HepG2 (cell line): Measurements from ENCODE around the gene NDOR1. TPM values are rescaled to one million over a fixed set of nuclear protein-coding genes. Genes with fewer than 3 reads are reported as not detected.
A peak's percentile ranks its signal among the peaks of the same experiment; 100 is the strongest.

ENCODE experiments used
- ATAC-seq: fragments of 200-7000 bp; cut with Tn5 transposase; 3 replicates; pipeline ENCODE4 v1.9.1; 2020; ENCODE audit warnings: mild to moderate bottlenecking, moderate library complexity
- BruUV-seq: library from RNA; stranded (reverse); fragments of 400-500 nt; replicated peaks from 2 replicates; lab custom pipeline; 2021; lab: Mats Ljungman, UMichigan
- CTCF ChIA-PET: fragments of 300-600 bp; formaldehyde crosslinking; extraction: SDS; loops from one replicate; lab custom pipeline; 2021; ENCODE audit warnings: low total read pairs, inconsistent platforms, low intra/inter-chr PET ratio; lab: Yijun Ruan, JAX
- POLR2A ChIA-PET: fragments of 350-600 bp; sonication (Branson Sonifier 250); formaldehyde crosslinking; loops from one replicate; lab custom pipeline; 2020; ENCODE audit warnings: antibody characterized with exemption, inconsistent platforms; lab: Yijun Ruan, JAX
- DNase-seq: peaks from one replicate; pipeline ENCODE4 v3.0.0-alpha.2; 2015; ENCODE audit warnings: low spot score
- FAIRE-seq: peaks from 3 replicates; lab custom pipeline; 2011; peaks lifted over from hg19 to GRCh38; lab: Jason Lieb, UNC
- H2AFZ ChIP-seq: one replicate; pipeline ENCODE4 v1.6.1; 2011; ENCODE audit warnings: low read length, inconsistent platforms
- H3K27ac ChIP-seq: fragments of 300-600 bp; 3 replicates; pipeline ENCODE4 v1.8.0; 2011; ENCODE audit warnings: mixed run types, mild to moderate bottlenecking, mixed read lengths, low read length, inconsistent platforms; ENCODE audit not compliant: insufficient read depth; ENCODE audit errors: extremely low read length
- H3K27me3 ChIP-seq, 2 experiments: fragments of 200-600 bp in 1 of 2; 2 replicates in 1 of 2; 3 replicates in 1 of 2; pipeline versions ENCODE4 v1.6.0 to v1.8.0; 2011; ENCODE audit warnings: low read length in 2 of 2, mild to moderate bottlenecking in 2 of 2, moderate library complexity in 2 of 2, inconsistent platforms in 1 of 2; ENCODE audit not compliant: insufficient read depth in 2 of 2, control insufficient read depth in 1 of 2
- H3K36me3 ChIP-seq, 2 experiments: fragments of 200-600 bp in 1 of 2; replicated peaks in 1 of 2; 2 replicates in 1 of 2; 3 replicates in 1 of 2; pipeline versions ENCODE4 v1.5.1 to v1.8.0; 2011; ENCODE audit warnings: low read length in 2 of 2, inconsistent platforms in 1 of 2; ENCODE audit not compliant: insufficient read depth in 2 of 2, control insufficient read depth in 1 of 2
- H3K4me1 ChIP-seq: 2 replicates; pipeline ENCODE4 v1.5.1; 2012; ENCODE audit warnings: low read length, inconsistent platforms; ENCODE audit not compliant: insufficient read depth
- H3K4me2 ChIP-seq: 2 replicates; pipeline ENCODE4 v1.6.0; 2011; ENCODE audit warnings: low read depth, low read length, inconsistent platforms
- H3K4me3 ChIP-seq, 3 experiments: fragments of 200-600 bp in 1 of 3; sonication (generic), shearing (Covaris generic) in 1 of 3; replicated peaks in 1 of 3; 2 replicates each; pipeline ENCODE4 v1.5.1; 2011 to 2016; ENCODE audit warnings: low read length in 3 of 3, inconsistent platforms in 2 of 3, low read depth in 2 of 3, mild to moderate bottlenecking in 2 of 3, control low read depth in 1 of 3, mixed read lengths in 1 of 3; ENCODE audit not compliant: insufficient read depth in 1 of 3
- H3K79me2 ChIP-seq: one replicate; pipeline ENCODE4 v1.6.1; 2011; ENCODE audit warnings: low read length, inconsistent platforms; ENCODE audit not compliant: insufficient read depth
- H3K9ac ChIP-seq: 2 replicates; pipeline ENCODE4 v1.6.0; 2011; ENCODE audit warnings: mild to moderate bottlenecking, low read depth, low read length, inconsistent platforms; ENCODE audit not compliant: insufficient read depth
- H3K9me3 ChIP-seq: 2 replicates; pipeline ENCODE4 v1.5.1; 2012; ENCODE audit warnings: mild to moderate bottlenecking, low read length
- H4K20me1 ChIP-seq: 2 replicates; pipeline ENCODE4 v1.6.0; 2011; ENCODE audit warnings: inconsistent platforms, mild to moderate bottlenecking, low read length, moderate library complexity; ENCODE audit not compliant: insufficient read depth
- ARNT2 ChIP-seq: sonication (generic); formaldehyde crosslinking; IDR thresholded peaks from 2 replicates; pipeline ENCODE4 v1.8.0; 2022; ENCODE audit warnings: mild to moderate bottlenecking, low read depth, missing genetic modification reagents, moderate library complexity
- HNRNPH1 ChIP-seq: fragments of 200-400 bp; formaldehyde crosslinking; optimal IDR thresholded peaks from 2 replicates; pipeline ENCODE3; 2017; ENCODE audit warnings: mild to moderate bottlenecking, low read depth, low read length
- MEIS2 ChIP-seq: sonication (generic); formaldehyde crosslinking; IDR thresholded peaks from 2 replicates; pipeline ENCODE4 v1.9.0; 2021; ENCODE audit warnings: mild to moderate bottlenecking, missing genetic modification reagents
- MTA1 ChIP-seq: sonication (generic); formaldehyde crosslinking; IDR thresholded peaks from 2 replicates; pipeline ENCODE4 v1.4.0; 2020; ENCODE audit warnings: missing genetic modification reagents, mild to moderate bottlenecking, borderline replicate concordance
- NAIF1 ChIP-seq: sonication (generic); formaldehyde crosslinking; IDR thresholded peaks from 2 replicates; pipeline ENCODE4 v1.5.0; 2020; ENCODE audit warnings: mild to moderate bottlenecking, missing genetic modification reagents, borderline replicate concordance
- PAF1 ChIP-seq: IDR thresholded peaks from 2 replicates; pipeline ENCODE4 v1.6.1; 2016; ENCODE audit warnings: missing genetic modification reagents, missing compliant biosample characterization
- POGZ ChIP-seq: sonication (generic); formaldehyde crosslinking; IDR thresholded peaks from 2 replicates; pipeline ENCODE4 v1.4.0; 2020; ENCODE audit warnings: mild to moderate bottlenecking, missing genetic modification reagents
- REPIN1 ChIP-seq: sonication (generic); formaldehyde crosslinking; IDR thresholded peaks from 2 replicates; pipeline ENCODE4 v1.8.0; 2022; ENCODE audit warnings: missing genetic modification reagents, low read depth, mild to moderate bottlenecking, borderline replicate concordance
- SIN3B ChIP-seq: fragments of 150-350 bp; IDR thresholded peaks from 2 replicates; pipeline ENCODE4 v1.6.1; 2014; ENCODE audit warnings: low read length
- SNAPC2 ChIP-seq: sonication (generic); formaldehyde crosslinking; IDR thresholded peaks from 2 replicates; pipeline ENCODE4 v1.8.1; 2022; ENCODE audit warnings: mild to moderate bottlenecking, missing genetic modification reagents
- SRSF9 ChIP-seq: fragments of 200-400 bp; formaldehyde crosslinking; IDR thresholded peaks from 2 replicates; pipeline ENCODE4 v1.6.1; 2018; ENCODE audit warnings: borderline replicate concordance, mild to moderate bottlenecking, low read depth, low read length; ENCODE audit not compliant: insufficient read depth, poor library complexity, severe bottlenecking
- TMF1 ChIP-seq: sonication (generic); formaldehyde crosslinking; IDR thresholded peaks from 2 replicates; pipeline ENCODE4 v1.8.1; 2022; ENCODE audit warnings: low read depth, missing genetic modification reagents
- U2AF2 ChIP-seq: fragments of 200-400 bp; formaldehyde crosslinking; IDR thresholded peaks from 2 replicates; pipeline ENCODE4 v1.6.1; 2017; ENCODE audit warnings: low read depth, mild to moderate bottlenecking, low read length
- ZBTB38 ChIP-seq: sonication (generic); formaldehyde crosslinking; IDR thresholded peaks from 2 replicates; pipeline ENCODE4 v1.5.1; 2020; ENCODE audit warnings: mild to moderate bottlenecking, missing genetic modification reagents
- ZBTB7A ChIP-seq: sonication (generic); formaldehyde crosslinking; IDR thresholded peaks from 2 replicates; pipeline ENCODE4 v1.8.0; 2022; ENCODE audit warnings: mild to moderate bottlenecking, missing genetic modification reagents
- ZIK1 ChIP-seq: sonication (generic); formaldehyde crosslinking; IDR thresholded peaks from 2 replicates; pipeline ENCODE4 v1.5.0; 2020; ENCODE audit warnings: mild to moderate bottlenecking, low read depth, missing genetic modification reagents, borderline replicate concordance
- ZNF282 ChIP-seq: fragments of 450-650 bp; IDR thresholded peaks from 2 replicates; pipeline ENCODE4 v1.6.1; 2018; ENCODE audit not compliant: partially characterized antibody
- ZZZ3 ChIP-seq: sonication (generic); formaldehyde crosslinking; IDR thresholded peaks from 2 replicates; pipeline ENCODE4 v1.4.0; 2020; ENCODE audit warnings: missing genetic modification reagents, mild to moderate bottlenecking, borderline replicate concordance
- WGBS: methylation state at CpG from one replicate; pipeline ENCODE4 v1.1.6; 2017; ENCODE audit warnings: low lambda C conversion rate; 5-methylcytosine and 5-hydroxymethylcytosine counted together
- in situ Hi-C: cut with HindIII; loops from 2 replicates; pipeline ENCODE4 v1.10.0; 2017; ENCODE audit warnings: low pct_unique_long_range_greater_than_20kb; ENCODE audit not compliant: extremely low pct_ligation_motif_present
- intact Hi-C: fragments of 100-400 bp; cut with micrococcal nuclease; formaldehyde crosslinking; loops from one replicate; pipeline ENCODE4 v1.10.0; 2022; ENCODE audit not compliant: unreplicated experiment
- polyA plus RNA-seq, 8 experiments: library from polyadenylated mRNA; depleted of rRNA in 3 of 8; stranded (reverse) in 7 of 8; unstranded in 1 of 8; fragments of >200 nt; fragmentation: Illumina TruSeq in 4 of 8; extraction: Trizol in 4 of 8; gene quantifications; 2 replicates each; pipeline versions ENCODE4 v1.2.1 to v1.2.3, GENCODE V29; 2011 to 2016; ENCODE audit warnings: low read depth in 4 of 8, missing spikeins in 1 of 8, mixed read lengths in 1 of 8; ENCODE audit not compliant: insufficient read depth in 1 of 8
- total RNA-seq, 5 experiments: library from RNA; depleted of rRNA; stranded (reverse); fragments of >200 nt; fragmentation: Illumina TruSeq; extraction: Trizol; gene quantifications; 2 replicates each; pipeline ENCODE4 v1.2.3, GENCODE V29; 2016; ENCODE audit warnings: low read depth in 1 of 5
- TF ChIP-seq, protein P1 (sequence below): sonication (generic); formaldehyde crosslinking; IDR thresholded peaks from 2 replicates; pipeline ENCODE4 v1.4.0; 2020; ENCODE audit warnings: missing genetic modification reagents, low read depth, mild to moderate bottlenecking, borderline replicate concordance
- TF ChIP-seq, protein P2 (sequence below): sonication (generic); formaldehyde crosslinking; IDR thresholded peaks from 2 replicates; pipeline ENCODE4 v1.9.0; 2021; ENCODE audit warnings: missing genetic modification reagents, mild to moderate bottlenecking, borderline replicate concordance
- TF ChIP-seq, protein P3 (sequence below): sonication (generic); formaldehyde crosslinking; IDR thresholded peaks from 2 replicates; pipeline ENCODE4 v1.4.0; 2020; ENCODE audit warnings: missing genetic modification reagents

Gene NDOR1
- total and polyA plus RNA-seq, 2 of the 13 experiments (the other 11 are each of a cell fraction or from before 2014, with no cell fraction given) = 3.6 to 8.7 TPM

DNA sequence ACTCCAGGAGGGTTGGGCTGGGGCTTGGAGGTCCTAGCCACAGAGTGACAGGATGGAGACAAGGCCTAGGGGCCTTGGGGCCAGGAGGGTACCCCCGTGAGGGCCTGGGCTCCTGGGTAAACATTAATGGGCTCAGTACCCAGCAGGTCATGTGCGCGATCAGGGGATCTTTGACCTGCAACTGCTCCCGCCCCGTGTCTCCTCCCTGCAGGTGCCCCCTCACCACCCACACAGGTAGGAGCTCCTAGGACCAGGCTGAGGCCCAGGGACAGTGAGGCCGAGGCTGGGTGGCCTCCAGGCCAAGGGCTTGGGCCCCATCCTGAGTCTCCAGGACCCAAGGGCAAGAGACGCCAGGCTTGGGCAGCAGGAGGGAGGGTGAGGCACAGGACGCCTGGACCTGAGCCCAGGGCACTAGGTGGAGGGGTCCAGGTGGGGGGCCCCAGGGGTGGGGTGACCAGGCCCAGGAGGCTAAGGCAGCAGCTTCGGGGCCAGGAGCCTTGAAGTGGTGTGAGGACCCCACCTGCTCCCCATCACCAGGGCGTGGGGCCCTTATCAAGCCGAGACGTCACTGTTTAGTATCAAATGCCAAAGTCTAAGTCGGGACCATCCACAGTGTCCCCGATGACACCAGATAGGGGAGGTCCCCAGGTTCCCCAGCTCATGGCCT, 25.3 kb downstream of the NDOR1 start, which contains the start of gene SLC34A3:
Gene SLC34A3 (plus strand): TSS at position 197 of the 667 bp plus-strand sequence. CDS start 802 bp downstream, outside the sequence.
- Histone ChIP-seq H3K27ac (peak within 1 kb of the TSS; percentile 75), H3K9me3 (no peaks in the 10 kb centered on the region), H2AFZ (no peak within 1 kb of the TSS), H3K36me3 (no peaks in the 10 kb centered on the region), H3K27me3 (no peaks in the 10 kb centered on the region), H4K20me1 (no peaks in the 10 kb centered on the region), H3K4me2 (peak within 1 kb of the TSS; percentile 96), H3K9ac (peak within 1 kb of the TSS; percentile 65), H3K4me3 (peak within 1 kb of the TSS; percentile 53 to 72 (median 62)), H3K79me2 (peaks cover 4% of the 10 kb centered on the region), H3K4me1 (peaks cover 72% of the 10 kb centered on the region)
- ATAC-seq = no peak
- WGBS = 43% methylated on average over 3 of the region's 14 CpGs
- intact Hi-C loops (no loop called here), in situ Hi-C loops (no loop called here)
- BruUV-seq = no TSS peak
- no peak for DNase-seq
- FAIRE-seq = no peak
- CTCF ChIA-PET = no interaction called here
- POLR2A ChIA-PET = interaction anchor here (1.0 to 2.7 kb wide), 5 partner anchors 10 to 80 kb away, joined by 3 to 16 read pairs (median 7); partner anchors contain the start of genes TPRN and TUBB4B
- TF ChIP-seq, protein P1, sequence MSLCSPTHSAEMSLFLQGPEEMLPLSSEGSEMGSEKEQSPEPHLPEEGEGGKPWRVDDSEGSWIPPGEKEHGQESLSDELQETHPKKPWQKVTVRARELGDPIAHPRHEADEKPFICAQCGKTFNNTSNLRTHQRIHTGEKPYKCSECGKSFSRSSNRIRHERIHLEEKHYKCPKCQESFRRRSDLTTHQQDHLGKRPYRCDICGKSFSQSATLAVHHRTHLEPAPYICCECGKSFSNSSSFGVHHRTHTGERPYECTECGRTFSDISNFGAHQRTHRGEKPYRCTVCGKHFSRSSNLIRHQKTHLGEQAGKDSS (CRISPR knock-in tag) = no peak
- no peak for TF ChIP-seq ZZZ3
- TF ChIP-seq HNRNPH1 = peak; percentile 42
- no peak for TF ChIP-seq ZBTB7A
- no peak for TF ChIP-seq SRSF9
- TF ChIP-seq, protein P2, sequence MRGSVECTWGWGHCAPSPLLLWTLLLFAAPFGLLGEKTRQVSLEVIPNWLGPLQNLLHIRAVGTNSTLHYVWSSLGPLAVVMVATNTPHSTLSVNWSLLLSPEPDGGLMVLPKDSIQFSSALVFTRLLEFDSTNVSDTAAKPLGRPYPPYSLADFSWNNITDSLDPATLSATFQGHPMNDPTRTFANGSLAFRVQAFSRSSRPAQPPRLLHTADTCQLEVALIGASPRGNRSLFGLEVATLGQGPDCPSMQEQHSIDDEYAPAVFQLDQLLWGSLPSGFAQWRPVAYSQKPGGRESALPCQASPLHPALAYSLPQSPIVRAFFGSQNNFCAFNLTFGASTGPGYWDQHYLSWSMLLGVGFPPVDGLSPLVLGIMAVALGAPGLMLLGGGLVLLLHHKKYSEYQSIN (CRISPR knock-in tag) = no peak
- no peak for TF ChIP-seq POGZ (CRISPR knock-in tag)
- no peak for TF ChIP-seq ZBTB38
- no peak for TF ChIP-seq NAIF1 (CRISPR knock-in tag)
- no peak for TF ChIP-seq MEIS2
- TF ChIP-seq TMF1 = 0 out of 2 replicates have a peak, but pooled peaks have one; percentile 41
- TF ChIP-seq ARNT2 = 0 out of 2 replicates have a peak, but pooled peaks have one; percentile 2
- no peak for TF ChIP-seq ZNF282
- TF ChIP-seq, protein P3, sequence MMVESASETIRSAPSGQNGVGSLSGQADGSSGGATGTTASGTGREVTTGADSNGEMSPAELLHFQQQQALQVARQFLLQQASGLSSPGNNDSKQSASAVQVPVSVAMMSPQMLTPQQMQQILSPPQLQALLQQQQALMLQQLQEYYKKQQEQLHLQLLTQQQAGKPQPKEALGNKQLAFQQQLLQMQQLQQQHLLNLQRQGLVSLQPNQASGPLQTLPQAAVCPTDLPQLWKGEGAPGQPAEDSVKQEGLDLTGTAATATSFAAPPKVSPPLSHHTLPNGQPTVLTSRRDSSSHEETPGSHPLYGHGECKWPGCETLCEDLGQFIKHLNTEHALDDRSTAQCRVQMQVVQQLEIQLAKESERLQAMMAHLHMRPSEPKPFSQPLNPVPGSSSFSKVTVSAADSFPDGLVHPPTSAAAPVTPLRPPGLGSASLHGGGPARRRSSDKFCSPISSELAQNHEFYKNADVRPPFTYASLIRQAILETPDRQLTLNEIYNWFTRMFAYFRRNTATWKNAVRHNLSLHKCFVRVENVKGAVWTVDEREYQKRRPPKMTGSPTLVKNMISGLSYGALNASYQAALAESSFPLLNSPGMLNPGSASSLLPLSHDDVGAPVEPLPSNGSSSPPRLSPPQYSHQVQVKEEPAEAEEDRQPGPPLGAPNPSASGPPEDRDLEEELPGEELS (CRISPR knock-in tag) = no peak
- TF ChIP-seq PAF1 (CRISPR knock-in tag) = 0 out of 2 replicates have a peak, but pooled peaks have one; percentile 7
- TF ChIP-seq REPIN1 (CRISPR knock-in tag) = 0 out of 2 replicates have a peak, but pooled peaks have one; percentile 42
- TF ChIP-seq MTA1 (CRISPR knock-in tag) = 0 out of 2 replicates have a peak, but pooled peaks have one; percentile 22
- no peak for TF ChIP-seq U2AF2
- no peak for TF ChIP-seq SIN3B
- 0 out of 2 replicates have a peak, but pooled peaks have one; percentile 45 for TF ChIP-seq SNAPC2 (CRISPR knock-in tag)
- TF ChIP-seq ZIK1 (CRISPR knock-in tag) = no peak
